Right lobe of liver (tissue), 4 donors: ENCODE results near the gene ZNF322.

Source experiments
- CTCF ChIP-seq, 4 donors: fragments of 200-600 bp in 3 of 4; fragments of 450-650 bp in 1 of 4; IDR thresholded peaks; one replicate each; pipeline versions ENCODE4 v1.5.1 to v1.8.0; 2016 to 2022; ENCODE audit warnings: antibody characterized with exemption in 4 of 4, mild to moderate bottlenecking in 2 of 4
- POLR2A ChIP-seq: fragments of 450-650 bp; IDR thresholded peaks from one replicate; pipeline ENCODE4 v1.6.1; 2017; ENCODE audit warnings: antibody characterized with exemption, mild to moderate bottlenecking
- donor health status: DM: no; HTN: no; CAD: no.
- donor health status: DM: no; HTN: no; CAD: no.
- donor health status: DM: no; HTN: yes; CAD: no.

- TF ChIP-seq CTCF (IDR thresholded peaks at IDR 0.05): no peak
- TF ChIP-seq POLR2A: no peak
These were observed 18.7 kb downstream of the ZNF322 start for GRCh38 chr6:26640806-26641205.
